GM10266 (cell line): ENCODE data around the gene KRTAP2-3.
"Not testable (repeated sequence)": the region's sequence is repeated elsewhere in the genome, so short reads cannot be mapped to it uniquely, and the experiment has no call there.

Source experiments
- DNase-seq: peaks from one replicate; pipeline ENCODE4 v3.0.0; 2012; ENCODE audit errors: extremely low spot score
- TF ChIP-seq, protein P1 (sequence below): IDR thresholded peaks from 2 replicates; pipeline ENCODE4 v1.5.1; 2012; ENCODE audit warnings: mild to moderate bottlenecking, low read depth; ENCODE audit not compliant: control insufficient read depth, insufficient read depth; ENCODE audit errors: missing control alignments

Gene KRTAP2-3

DNA sequence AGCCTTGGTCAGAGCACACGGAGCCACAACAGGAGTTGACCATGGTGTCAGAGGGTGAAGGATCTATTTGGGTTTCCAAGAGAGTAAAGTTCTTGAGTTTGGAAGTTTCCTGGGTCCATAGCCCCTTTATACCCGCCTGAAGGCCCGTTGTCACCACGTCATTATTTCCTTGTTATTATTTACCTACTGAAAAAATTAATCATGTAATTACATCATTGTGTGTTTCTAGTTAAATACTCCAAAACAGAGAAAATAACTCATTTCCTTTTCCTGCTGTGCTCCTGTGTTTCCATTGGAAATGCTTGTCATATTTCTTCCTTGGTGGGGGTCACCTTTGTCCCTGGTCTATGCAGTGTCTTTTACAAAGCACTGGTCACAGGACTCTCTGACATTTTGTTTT is 38.1 kb upstream of the KRTAP2-3 start, which contains the start of gene KRTAP4-8:
Gene KRTAP4-8, minus strand, starts transcription at position 101 of the 400 bp plus-strand sequence. Its CDS starts 58 bp downstream, at position 43.
- TF ChIP-seq, protein P1, sequence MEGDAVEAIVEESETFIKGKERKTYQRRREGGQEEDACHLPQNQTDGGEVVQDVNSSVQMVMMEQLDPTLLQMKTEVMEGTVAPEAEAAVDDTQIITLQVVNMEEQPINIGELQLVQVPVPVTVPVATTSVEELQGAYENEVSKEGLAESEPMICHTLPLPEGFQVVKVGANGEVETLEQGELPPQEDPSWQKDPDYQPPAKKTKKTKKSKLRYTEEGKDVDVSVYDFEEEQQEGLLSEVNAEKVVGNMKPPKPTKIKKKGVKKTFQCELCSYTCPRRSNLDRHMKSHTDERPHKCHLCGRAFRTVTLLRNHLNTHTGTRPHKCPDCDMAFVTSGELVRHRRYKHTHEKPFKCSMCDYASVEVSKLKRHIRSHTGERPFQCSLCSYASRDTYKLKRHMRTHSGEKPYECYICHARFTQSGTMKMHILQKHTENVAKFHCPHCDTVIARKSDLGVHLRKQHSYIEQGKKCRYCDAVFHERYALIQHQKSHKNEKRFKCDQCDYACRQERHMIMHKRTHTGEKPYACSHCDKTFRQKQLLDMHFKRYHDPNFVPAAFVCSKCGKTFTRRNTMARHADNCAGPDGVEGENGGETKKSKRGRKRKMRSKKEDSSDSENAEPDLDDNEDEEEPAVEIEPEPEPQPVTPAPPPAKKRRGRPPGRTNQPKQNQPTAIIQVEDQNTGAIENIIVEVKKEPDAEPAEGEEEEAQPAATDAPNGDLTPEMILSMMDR, result no peak
- no peak for DNase-seq

DNA sequence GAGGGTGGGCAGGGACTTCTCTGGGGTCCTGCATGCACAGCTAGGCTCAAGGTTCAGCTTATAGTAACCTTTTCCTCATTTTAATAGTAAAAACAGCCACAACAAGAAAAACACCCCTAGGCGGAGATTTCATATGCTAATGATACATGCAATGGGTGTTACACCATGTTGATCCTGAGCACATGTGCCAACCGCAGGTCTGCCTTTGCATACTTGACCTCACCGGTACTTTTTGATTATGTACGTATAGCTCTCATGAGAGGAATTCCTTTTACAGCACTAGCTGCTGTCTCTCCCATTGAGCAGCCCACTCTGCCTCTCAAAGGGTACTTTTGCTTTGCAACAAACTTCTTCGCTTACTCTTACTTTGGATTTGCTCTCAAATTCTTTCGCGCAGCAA is 36.1 kb upstream of the KRTAP2-3 start:
- DNase-seq, result no peak
- TF ChIP-seq, protein P1, result no peak

DNA sequence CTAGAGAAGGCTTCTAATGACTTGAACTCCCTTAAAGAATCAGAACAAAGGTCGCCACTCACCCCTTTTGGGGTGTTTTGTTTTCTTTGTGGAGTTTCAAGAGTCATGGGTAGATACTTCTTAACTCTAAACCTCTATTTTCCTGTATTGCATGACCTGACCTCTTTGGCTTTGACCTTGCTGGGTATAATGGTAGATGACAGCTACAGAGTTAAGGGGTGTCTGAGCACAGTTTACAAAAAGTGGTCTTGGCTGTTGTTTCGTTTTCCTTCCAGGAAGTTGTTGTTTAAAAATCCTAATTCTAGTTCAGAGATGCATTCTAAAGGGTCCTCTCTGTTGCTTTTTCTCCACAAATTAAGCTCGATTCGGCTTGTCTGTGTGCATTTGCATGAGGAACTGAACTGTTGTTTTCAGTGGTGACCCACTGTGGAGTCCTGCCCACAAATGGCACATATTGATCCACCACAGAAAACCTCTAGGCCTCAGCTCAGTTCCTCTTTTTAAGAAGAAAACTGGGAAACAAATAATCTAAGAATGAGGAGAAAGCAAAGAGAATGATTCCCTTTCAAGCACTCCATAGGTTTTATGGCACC is 28.9 kb upstream of the KRTAP2-3 start:
- DNase-seq, result not testable (repeated sequence)

DNA sequence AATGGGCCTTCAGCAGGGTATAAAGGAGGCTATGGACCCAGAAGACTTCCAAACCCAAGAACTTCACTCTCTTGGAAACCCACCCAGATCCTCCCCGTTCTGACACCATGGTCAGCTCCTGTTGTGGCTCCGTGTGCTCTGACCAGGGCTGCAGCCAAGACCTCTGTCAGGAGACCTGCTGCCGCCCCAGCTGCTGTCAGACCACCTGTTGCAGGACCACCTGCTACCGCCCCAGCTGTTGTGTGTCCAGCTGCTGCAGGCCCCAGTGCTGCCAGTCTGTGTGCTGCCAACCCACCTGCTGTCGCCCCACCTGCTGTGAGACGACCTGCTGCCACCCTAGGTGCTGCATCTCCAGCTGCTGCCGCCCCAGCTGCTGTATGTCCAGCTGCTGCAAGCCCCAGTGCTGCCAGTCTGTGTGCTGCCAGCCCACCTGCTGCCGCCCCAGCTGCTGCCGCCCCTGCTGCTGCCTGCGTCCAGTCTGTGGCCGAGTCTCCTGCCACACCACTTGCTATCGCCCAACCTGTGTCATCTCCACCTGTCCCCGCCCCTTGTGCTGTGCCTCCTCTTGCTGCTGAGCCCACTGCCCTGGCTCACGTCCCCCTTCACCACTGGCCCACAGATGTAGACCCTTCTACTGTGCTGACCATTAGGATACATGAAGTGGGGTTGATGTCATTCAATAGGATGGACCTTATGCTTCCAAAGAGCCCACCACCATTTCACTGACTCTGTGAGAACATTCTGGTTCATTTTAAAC is 24.4 kb upstream of the KRTAP2-3 start, which contains the start of gene KRTAP4-7:
Gene KRTAP4-7, plus strand, starts transcription at position 51 of the 757 bp plus-strand sequence. Its CDS starts 57 bp downstream, at position 108.
- DNase-seq, result not testable (repeated sequence)

DNA sequence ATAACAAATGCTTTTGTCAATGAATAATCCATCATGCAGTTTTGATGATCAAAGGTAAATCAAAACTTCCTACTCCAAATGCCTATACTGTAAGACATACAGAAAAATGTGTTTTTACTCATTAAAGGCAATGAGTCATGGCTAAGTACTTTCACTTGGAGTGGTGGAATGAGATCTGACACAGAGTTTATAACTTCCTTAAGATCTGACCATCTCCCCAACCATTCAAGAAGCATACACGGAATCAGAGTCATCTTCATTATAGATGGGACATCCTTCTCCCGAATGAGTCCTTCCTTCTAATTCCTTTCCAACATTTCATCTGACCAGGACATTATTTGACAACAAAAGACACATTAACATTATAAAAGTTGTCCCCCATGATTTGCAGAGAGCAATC is 23.5 kb upstream of the KRTAP2-3 start:
- not testable (repeated sequence) for DNase-seq

DNA sequence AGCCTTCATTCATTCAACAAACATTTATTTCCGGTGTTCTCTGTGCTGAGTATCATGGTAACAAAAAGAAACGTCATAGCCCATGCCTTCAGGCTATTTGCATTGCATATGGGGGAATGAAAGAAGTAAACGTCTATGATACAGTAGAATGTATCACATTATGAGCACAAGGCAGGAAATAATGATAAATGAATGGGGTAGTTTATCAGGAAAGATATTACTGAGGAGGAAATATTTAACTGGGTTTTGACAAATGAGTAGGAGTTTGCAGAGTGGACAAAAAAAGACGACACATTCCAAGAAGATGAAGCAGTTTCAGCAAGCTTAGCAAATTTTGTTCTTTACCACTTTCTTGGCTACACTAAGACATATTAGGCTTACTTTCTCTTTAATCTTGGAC is 22.7 kb upstream of the KRTAP2-3 start:
- TF ChIP-seq, protein P1, result no peak
- no peak for DNase-seq

DNA sequence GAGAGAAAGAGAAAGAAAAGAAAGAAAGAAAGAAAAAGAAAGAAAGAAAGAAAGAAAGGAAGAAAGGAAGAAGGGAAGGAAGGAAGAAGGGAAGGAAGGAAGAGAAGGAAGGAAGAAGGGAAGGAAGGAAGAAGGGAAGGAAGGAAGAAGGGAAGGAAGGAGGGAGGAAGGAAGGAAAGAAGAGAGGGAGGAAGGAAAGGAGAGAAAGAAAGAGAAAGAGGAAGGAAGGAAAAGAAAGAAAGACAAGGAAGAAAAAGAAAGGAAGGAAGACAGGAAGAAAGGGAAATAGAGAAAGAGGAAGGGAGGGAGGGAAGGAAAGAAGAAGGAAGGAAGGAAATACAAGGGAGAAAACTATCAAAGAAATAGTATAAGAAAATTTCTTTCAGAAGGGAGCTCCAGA is 16.9 kb upstream of the KRTAP2-3 start:
- TF ChIP-seq, protein P1, result no peak

DNA sequence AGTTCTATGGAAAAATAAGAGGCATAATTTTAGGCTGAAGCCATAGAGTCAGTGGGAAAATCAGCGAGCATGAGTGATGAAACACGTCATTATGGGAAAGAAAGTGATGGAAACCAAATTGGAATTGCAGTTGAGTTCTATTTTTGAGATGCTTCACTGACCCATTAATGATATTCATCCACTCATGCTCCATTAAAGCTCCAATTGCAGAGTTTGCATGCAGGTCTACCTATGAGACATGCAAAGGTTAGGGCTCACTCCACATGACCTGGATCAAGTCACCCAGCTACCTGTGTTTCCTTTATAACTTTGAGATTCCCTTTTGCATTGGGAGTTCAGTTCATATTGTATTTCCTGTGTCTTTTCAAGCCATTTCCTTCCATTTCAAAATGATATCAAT is 13.8 kb upstream of the KRTAP2-3 start:
- TF ChIP-seq, protein P1, result no peak
- DNase-seq, result no peak

More for the DNA sequence above, 16.9 kb upstream of the KRTAP2-3 start:
- no peak for DNase-seq
